Left renal cortex interstitium (tissue), 4 donors: ENCODE measurements around the gene SLC39A12. TPM values are rescaled to one million over a fixed set of nuclear protein-coding genes. Genes with fewer than 3 reads are reported as not detected.
A peak's percentile ranks its signal among the peaks of the same experiment; 100 is the strongest.
"Not testable (repeated sequence)": the region's sequence is repeated elsewhere in the genome, so short reads cannot be mapped to it uniquely, and the experiment has no call there.

Source experiments
- DNase-seq, 4 donors: peaks; one replicate each; pipeline ENCODE4 v3.0.0-alpha.2; 2013; ENCODE audit warnings: low read depth in 4 of 4, low spot score in 2 of 4, missing footprints in 1 of 4
- polyA plus RNA-seq, 4 donors: library from polyadenylated mRNA; unstranded; fragments of 120-200 nt; gene quantifications; one replicate each; pipeline ENCODE4 v1.2.1, GENCODE V29; 2013; ENCODE audit not compliant: insufficient read length in 4 of 4

The SLC39A12 gene
- polyA plus RNA-seq, result not detected

DNA sequence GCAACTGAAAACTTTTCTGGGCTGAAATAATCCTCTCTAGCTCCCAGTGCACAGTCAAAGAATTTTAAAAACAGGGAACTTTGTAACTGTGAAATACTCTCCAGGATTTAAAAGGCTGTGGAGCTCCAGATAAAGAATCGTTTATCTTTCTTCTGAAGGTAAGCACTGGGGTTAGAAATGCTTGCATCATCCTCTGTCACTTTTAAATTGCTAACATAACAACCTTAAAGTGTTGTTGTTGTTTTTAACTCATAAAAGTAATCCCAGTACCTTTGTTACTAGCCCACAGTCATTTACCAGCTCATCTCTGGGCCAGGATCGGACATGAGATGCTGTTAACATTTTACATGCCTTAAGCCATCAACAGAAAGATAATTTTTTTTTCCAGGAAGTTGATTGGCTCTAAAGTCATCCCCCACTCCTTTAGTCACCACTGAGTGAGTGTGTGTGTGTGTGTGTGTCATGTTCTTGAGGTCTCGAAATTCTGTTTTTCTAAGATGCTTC lies at the start of gene SLC39A12:
SLC39A12 (plus strand) TSS at position 51 of the 504 bp plus-strand sequence. CDS start 1,359 bp downstream, outside the sequence.
- no peak for DNase-seq

DNA sequence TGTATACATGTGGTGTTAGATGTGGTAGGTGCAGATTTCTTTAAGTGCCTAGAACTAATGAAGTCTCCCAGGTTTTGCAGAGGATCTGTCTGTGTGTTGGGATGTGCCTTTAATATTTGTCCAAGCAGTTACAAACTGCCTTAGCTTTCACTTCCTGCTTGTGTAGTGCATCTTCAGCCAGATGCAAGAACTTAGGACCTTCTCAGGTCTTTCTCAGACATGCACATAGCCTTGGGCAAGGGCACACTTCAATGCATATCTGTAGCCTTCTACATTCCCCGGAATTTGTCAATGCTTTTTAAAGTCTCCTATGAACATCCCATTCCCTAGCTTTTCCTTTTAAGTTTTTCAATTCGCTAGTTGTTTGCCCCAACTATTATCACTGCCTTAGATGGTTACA lies 47.2 kb upstream of the SLC39A12 start:
- no peak for DNase-seq

DNA sequence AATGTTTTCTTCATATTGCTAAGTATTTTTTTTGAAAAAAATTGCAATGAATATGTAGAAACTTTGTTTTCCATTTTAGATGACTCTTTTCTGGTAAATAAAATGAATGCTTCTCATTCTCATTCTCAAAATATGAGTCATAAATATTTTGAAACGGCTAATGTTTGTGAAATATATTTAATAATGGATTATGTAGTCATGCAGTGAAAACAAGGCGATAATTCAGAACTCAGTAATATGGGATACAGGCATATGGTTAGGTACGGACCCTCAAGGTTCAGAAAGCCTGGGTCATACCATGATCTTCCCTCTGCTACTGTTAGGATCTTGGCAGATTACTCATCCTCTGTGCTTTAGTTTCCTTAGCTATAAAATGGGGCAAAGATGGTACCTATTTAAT lies 46.2 kb upstream of the SLC39A12 start:
- DNase-seq, result no peak

DNA sequence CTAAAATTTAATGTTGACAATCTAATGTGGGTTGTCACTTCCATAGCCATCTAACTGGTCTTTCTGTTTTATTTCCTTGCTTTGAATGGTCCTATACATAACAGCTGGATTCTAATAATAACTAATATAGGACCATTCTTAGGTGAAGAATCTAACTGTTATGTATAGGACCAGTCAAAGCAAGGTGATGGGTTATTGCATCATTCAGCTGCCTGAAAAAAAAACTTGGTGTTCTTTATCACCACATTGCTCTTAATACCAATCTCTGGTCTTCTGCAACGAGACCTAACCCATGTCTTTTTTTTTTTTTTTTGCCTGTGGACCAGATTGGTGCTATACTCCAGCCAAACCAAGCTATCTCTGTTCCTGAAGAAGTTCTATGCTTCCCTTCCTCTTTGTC lies 45.7 kb upstream of the SLC39A12 start:
- no peak for DNase-seq

DNA sequence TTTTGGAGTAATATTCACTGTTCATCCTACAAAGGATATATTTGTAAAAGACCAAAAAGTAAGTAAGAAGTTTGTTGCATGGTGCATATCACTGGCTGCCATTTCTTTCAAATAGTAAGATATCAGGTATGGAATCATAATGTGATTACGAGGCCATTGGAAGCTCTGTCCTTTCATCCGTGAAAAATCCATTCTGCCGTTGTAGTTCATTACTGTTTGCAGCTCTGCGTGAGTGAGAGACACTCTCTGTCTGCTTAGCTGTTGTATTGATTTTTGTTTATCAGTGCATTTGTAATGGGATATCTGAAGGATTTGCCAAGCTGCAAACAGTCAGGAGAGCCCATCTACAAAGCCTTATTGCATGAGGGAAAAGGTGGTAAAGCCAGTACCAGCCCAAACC lies 44.1 kb upstream of the SLC39A12 start:
- no peak for DNase-seq

DNA sequence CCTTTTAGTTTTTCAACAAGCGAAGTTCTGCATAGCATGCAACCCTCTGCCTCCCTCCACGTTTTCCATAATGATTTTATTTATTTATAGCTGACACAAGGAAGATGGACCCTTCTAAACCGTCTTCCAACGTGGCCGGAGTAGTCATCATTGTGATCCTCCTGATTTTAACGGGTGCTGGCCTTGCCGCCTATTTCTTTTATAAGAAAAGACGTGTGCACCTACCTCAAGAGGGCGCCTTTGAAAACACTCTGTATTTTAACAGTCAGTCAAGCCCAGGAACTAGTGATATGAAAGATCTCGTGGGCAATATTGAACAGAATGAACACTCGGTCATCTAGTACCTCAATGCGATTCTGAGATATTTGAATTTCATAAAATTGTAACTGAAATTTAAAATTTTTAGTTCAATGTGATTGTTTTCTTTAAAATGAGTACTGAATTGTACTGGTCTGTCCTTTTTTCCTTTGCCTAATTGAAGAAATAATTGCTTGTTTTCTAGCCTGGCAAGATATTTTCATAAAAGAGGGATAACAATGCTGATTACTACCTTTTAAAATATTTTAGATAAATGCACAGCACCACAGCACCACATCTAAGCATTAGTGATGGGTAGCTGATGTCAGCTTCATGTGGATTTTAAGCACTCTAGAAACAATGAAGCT lies 41.5 kb upstream of the SLC39A12 start:
- peak in 1 of 4 donors; percentile 23 for DNase-seq

DNA sequence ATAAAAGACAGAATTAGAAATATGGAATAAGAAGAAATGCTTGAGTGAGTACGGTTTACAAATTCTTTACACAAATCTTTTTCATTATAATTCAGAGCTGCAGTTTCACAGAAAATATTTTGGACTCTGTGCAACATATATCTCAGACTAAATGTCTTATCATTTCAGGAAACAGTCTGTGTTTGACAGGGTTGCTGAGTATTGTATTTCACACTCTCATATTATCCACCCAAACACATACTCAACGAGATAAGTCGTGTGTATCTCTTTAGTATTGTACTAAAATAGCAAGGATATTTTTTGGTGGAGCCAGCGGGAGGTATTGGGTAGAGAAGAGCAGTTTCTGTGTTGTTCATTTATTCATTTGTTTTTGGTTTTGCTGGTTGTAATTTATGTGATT lies 39.0 kb upstream of the SLC39A12 start:
- no peak for DNase-seq

DNA sequence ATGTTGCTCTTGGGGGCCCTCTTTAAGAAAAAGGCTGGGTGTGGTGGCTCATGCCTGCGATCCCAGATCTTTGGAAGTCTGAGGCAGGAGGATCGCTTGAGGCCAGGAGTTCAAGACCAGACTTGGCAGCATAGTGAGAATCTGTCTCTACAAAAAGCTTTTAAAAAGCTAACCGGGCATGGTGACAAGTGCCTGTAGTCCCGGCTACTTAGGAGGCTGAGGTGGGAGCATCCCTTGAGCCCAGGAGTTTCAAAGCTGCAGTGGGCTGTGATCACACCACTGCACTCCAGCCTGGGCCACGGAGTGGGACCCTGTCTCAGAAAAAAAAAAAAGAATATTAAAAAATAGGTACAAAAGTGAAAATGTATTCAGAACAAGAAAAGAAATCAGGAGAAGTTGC lies 38.1 kb upstream of the SLC39A12 start:
- DNase-seq, result no peak

DNA sequence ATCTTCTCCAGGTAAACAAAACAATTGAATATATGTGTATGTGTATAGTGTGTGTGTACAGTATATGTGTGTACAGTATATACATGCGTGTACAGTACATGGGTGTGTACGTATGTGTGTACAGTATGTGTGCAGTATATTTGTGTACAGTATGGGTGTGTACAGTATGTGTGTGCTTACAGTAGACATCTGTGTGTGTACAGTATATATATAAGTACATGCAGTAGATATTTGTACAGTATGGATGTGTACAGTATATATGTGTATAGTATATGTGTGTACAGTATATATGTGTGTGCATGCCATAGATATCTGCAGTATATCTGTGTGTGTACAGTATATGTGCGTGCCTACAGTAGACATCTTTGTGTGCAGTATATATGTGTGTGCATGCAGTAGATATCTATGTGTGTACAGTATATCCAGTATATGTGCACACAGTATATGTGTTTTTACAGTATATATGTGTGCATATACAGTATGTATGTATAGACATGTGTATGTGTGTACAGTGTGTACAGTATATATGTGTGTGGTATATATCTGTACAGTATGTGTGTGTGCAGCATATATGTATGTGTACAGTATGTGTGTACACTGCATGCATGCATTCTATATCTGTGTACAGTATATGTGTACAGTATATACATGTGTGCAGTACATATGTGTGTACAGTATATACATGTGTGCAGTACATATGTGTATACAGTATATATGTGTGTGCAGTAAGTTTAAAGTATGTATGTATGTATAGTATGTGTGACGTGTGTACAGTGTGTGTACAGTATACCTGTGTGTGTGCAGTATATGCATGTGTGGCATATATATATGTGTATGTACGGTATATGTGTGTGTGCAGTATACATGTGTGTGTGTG lies 37.3 kb upstream of the SLC39A12 start:
- DNase-seq, result no peak

DNA sequence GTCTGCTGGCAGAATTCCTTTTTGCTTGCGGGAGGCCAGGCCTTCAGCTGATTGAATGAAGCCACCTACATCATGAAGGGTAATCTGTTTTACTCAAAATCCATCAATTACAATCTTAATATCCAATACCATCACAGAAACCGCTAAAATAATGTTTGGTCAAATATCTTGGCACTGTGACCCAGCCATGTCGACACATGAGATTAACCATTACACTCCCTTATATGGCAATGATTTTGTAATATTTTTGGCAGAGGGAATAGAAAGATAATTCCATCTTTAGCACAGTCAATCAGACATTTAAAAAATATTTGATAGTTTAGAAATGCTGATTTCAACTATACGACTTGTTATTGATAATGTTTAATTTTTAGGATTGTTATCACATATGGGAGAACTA lies 36.5 kb upstream of the SLC39A12 start:
- no peak for DNase-seq

DNA sequence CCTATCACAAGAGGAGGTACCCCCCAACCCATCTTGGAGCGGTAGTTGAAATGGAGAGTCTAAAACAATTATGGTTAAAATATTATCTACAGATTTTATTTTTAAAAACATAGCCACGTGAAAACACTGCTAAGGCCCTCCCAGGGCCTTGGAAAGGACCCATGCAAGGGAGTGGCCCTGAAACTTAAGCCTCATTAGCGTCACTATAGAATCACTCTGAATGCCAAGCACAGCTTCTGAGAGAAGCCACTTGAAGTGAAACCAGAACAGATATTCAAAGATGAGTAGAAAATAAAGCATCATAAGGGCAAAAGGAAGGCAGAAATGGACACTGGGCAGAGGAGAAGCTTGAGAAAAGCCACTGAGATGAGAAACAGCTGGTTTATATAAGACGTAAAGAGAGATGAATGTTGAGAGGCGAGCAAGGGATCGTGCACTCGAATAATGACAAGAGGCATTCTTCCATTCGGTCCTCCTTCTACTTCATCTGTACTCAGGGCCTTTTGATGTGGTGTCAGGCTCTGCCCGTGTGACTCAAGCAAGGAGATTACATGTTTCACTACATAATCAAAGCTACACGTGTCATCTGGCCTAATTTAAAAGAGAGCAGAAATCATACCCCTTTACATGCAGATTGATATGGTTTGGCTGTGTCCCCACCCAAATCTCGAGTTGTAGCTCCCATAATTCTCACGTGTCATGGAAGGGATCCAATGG lies 33.4 kb upstream of the SLC39A12 start:
- no peak for DNase-seq

DNA sequence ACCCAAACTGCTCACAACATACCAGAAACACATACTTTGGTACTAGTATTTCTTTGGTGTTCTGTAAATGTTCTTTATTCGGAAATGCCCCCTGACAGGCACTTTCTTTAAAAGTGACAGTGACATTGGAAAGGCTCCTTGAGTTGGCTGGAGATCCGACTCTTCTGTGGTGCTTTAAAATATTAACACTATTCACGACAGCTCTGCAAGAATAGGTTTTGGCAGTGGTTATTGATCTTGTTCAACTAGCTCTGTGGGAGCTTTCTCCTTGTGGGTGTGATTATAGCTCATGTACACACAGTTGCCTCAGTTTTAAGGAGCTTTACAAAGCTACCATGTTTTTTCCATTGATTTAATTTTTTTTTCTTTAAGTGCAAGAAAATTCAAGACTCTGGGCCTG lies 30.3 kb upstream of the SLC39A12 start:
- no peak for DNase-seq

DNA sequence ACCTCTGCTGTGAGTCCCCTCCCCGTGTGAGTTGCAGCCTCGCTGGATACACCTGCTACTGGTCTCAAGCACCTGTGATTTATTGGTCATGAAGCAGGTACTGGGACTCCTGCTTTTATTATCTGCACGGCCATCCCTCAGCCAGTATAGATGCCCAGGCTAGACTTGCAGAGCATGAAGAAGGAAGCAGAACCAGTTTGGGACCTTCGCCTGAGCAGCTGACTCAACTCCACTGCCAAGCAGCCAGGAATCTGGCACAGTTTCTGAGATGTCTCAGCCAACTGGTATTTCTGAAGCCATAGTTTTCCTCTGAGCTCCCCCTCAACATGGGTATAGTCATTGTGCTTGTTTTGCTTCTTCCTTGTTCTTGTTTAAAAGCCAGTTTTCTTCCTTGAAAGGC lies 28.0 kb upstream of the SLC39A12 start:
- no peak for DNase-seq

DNA sequence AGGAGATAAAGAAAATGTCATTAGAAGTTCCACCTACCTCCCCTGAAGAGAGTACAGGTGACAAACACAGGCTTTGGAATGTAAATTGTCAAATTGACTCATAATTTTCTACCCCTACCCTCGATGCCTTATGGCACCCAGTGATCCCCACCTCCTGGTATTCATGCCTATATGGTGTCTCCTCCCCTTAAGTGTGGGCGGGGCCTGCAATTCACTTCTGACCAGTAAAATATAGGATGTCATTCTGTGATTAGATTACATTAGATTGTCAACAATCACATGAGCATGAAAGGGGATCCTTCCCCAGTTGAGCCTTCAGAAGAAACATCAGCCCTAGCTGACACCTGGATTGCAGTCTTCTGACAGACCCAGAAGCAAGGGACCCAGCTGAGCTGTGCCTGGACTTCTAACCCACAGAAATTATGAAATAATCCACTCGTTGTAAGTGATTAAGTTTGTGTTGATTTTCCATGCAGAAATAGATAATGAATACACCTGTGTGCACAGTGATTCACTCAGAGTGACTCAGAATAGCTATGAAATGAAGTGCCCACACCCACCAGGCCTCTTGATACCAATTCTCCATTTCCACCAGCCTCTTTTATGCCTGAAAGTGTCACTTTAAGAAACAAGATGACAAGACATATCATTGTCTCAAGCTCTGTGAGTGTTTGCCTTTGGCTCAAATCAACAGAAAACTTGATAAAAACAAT lies 8.5 kb upstream of the SLC39A12 start:
- no peak for DNase-seq

DNA sequence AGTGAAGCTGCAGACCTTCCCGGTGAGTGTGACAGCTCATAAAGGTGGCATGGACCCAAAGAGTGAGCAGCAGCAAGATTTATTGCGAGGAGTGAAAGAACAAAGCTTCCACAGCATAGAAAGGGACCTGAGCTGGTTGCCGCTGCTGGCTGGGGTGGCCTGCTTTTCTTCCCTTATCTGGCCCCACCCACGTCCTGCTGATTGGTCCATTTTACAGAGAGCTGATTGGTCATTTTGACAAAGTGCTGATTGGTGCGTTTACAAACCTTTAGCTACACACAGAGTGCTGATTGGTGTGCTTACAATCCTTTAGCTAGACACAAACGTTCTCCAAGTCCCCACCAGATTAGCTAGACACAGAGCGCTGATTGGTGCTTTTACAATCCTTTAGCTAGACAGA lies 1.4 kb upstream of the SLC39A12 start:
- not testable (repeated sequence) for DNase-seq

DNA sequence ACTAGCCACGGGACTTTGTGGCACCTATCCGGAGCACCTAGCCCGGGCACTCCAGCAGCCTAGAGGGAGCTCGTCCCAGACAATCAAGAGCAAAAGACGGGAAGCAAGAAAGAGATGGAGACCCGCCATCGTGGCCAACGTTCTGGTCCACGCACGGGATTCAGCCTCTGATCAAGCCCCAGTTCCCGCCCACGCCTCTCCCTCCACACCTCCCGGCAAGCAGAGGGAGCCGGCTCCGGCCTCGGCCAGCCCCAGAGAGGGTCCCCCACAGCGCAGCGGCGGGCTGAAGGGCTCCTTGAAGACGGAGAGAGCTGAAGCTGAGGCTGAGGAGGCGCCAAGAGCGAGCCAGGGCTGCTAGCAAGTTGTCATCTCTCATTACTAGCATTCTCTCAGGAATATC lies 992 bp upstream of the SLC39A12 start:
- no peak for DNase-seq

DNA sequence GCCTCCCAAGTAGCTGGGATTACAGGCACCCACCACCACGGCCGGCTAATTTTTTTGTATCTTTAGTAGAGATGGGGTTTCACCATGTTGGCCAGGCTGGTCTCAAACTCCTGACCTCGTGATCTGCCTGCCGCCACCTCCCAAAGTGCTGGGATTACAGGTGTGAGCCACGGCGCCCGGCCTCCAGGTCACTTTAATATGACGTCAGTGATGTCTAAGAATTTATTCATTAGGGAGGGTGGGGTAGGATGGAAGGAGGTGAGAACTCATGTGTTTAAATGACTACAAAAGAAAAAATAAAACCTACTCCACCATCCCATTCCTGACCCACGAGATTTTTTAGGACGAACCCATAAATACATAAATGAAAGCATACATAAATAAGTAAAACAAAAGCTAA lies 2.7 kb downstream of the SLC39A12 start:
- not testable (repeated sequence) for DNase-seq

DNA sequence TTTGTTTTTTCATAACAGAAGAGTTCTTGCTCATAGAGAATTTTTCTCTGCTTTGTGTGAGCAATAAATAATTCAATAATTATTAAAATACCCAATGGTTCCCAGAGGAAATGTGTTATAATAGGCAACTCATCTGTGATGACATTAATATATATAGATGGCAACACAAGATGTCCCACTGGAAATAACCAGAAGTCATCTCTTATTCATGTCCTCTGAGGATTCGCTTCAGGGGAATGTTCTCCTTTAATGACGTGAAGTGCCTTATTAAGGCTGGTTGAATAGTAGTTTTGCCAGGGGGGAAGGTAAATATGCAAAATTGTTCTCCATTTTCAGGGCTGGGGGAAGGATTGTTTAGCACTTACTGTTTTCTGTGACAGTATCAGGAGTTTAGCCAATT lies 3.1 kb downstream of the SLC39A12 start:
- no peak for DNase-seq

DNA sequence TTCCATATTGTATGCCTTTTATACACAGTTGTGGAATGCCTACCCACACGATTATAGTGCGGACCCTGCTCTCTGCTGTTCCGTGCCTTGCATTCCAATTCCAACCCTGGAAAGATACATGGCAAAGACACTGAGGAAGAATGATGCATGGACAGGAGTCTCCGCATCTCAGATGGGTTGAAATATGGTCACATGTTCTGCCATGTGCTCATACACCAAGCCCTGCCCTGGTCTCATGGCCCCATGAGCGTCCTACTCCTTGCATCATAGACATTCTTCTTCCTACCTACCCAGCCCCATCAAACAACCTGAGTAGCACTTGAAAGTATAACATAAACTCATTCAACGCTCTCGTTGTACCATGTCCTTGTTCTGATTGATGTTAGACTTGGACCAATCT lies 6.3 kb downstream of the SLC39A12 start:
- DNase-seq, result no peak

DNA sequence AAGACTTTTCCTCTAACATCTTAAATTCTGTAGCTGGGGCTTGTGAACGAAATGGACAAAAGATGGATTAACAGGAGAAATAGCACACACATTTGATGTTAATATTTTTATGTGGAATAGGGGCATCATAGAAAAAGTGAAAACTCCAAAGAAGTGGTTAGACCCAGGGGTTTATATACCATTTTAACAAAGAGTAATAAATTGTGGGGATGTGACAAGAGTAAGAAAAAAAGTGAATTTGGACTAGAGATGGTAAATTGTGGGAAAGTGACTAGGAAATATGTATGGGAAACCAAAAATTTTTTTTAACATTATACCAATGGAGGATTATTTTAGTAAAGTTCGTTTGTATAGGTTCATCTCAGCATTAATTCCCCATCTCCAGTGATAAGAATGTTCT lies 8.2 kb downstream of the SLC39A12 start:
- DNase-seq, result no peak
